PC-3 (cell line): ENCODE data around the gene SMG6.

ENCODE experiments used
- EZH2 ChIP-seq: fragments of 300-600 bp; sonication (generic); IDR thresholded peaks from one replicate; pipeline ENCODE4 v1.6.1; 2017; ENCODE audit warnings: antibody characterized with exemption, mild to moderate bottlenecking, low read length; ENCODE audit not compliant: unreplicated experiment
- TF ChIP-seq, protein P1 (sequence below): fragments of 300-600 bp; sonication (generic); conservative IDR thresholded peaks from 2 replicates; pipeline ENCODE4 v1.5.1; 2017; ENCODE audit warnings: antibody characterized with exemption, low read depth, mild to moderate bottlenecking, low read length

DNA sequence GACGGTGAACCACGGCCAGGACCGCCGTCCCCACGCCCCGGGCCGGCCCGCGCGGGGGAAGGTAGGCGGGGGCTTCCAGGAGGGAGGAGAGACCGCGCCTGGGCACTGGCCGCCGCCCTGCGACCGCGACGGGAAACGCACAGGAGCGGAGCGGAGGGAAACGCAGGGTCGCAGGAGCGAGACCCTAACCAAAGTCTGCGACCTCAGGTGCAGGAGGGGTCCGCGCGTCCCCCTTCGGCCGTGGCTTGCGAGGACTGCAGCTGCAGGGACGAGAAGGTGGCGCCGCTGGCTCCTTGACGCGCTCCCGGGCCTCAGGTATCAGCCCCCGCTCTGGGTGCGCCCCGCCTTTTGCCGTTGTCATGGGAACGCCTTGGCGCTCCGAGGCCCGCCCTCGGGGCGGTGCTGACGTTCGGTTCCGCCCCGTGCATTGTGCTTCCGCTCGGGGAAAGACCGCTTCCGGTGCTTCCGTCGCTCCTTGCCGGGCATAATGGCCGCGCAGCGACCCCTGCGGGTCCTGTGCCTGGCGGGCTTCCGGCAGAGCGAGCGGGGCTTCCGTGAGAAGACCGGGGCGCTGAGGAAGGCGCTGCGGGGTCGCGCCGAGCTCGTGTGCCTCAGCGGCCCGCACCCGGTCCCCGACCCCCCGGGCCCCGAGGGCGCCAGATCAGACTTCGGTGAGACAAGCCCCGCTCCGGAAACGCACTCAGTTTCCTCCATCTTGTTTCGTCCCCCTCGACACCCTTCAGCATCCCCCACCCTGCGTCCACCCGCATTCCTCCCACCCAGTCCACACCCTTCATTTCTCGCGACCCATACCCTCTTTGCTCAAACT is 261.8 kb downstream of the SMG6 start, which contains the start of gene OVCA2:
- TF ChIP-seq EZH2: no peak
- TF ChIP-seq, protein P1, sequence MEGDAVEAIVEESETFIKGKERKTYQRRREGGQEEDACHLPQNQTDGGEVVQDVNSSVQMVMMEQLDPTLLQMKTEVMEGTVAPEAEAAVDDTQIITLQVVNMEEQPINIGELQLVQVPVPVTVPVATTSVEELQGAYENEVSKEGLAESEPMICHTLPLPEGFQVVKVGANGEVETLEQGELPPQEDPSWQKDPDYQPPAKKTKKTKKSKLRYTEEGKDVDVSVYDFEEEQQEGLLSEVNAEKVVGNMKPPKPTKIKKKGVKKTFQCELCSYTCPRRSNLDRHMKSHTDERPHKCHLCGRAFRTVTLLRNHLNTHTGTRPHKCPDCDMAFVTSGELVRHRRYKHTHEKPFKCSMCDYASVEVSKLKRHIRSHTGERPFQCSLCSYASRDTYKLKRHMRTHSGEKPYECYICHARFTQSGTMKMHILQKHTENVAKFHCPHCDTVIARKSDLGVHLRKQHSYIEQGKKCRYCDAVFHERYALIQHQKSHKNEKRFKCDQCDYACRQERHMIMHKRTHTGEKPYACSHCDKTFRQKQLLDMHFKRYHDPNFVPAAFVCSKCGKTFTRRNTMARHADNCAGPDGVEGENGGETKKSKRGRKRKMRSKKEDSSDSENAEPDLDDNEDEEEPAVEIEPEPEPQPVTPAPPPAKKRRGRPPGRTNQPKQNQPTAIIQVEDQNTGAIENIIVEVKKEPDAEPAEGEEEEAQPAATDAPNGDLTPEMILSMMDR: peak; percentile 38
